ENCODE results near the gene WNT3. TPM values are rescaled to one million over a fixed set of nuclear protein-coding genes. Genes with fewer than 3 reads are reported as not detected.
A peak's percentile ranks its signal among the peaks of the same experiment; 100 is the strongest.

Gene WNT3
- total RNA-seq, 6 experiments from 2014 or later: 2.1 to 3.5 (median 3.2) TPM

DNA sequence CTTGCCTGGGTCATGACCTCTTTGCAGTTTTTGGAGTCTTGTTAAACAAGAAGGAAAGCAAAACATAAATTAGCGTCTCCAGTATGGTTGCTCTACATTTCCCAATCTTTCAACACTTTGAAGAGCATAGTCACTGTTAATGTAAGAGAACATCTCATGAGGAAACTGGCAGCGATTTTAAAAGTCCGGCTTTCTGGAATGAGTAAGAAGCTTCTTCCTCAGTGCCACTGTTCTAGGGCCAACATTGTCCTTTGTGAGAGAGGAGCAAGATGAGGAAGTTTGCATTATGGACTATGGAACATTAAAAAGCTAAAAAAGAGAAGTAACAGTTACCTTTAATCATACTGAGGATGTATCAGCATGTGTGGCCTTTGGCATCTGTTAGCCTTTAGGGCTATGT is 73.1 kb downstream of the WNT3 start:
- peaks cover 20% of the 10 kb centered on the region for H3K36me3 Mint-ChIP-seq (ENCODE audit: low read depth)
- TF ChIP-seq, protein P1, sequence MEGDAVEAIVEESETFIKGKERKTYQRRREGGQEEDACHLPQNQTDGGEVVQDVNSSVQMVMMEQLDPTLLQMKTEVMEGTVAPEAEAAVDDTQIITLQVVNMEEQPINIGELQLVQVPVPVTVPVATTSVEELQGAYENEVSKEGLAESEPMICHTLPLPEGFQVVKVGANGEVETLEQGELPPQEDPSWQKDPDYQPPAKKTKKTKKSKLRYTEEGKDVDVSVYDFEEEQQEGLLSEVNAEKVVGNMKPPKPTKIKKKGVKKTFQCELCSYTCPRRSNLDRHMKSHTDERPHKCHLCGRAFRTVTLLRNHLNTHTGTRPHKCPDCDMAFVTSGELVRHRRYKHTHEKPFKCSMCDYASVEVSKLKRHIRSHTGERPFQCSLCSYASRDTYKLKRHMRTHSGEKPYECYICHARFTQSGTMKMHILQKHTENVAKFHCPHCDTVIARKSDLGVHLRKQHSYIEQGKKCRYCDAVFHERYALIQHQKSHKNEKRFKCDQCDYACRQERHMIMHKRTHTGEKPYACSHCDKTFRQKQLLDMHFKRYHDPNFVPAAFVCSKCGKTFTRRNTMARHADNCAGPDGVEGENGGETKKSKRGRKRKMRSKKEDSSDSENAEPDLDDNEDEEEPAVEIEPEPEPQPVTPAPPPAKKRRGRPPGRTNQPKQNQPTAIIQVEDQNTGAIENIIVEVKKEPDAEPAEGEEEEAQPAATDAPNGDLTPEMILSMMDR (IDR thresholded peaks at IDR 0.05): no peak
- no peak overlapping the region for H3K27ac Mint-ChIP-seq
- H3K4me3 Mint-ChIP-seq: no peak overlapping the region
- peaks cover 2% of the 10 kb centered on the region; the same call in 1 of the 2 replicates for H3K27me3 Mint-ChIP-seq (ENCODE audit: insufficient read depth)
- DNase-seq: no peak
- no peaks in the 10 kb centered on the region for H3K9me3 Mint-ChIP-seq
- H3K4me1 Mint-ChIP-seq (ENCODE audit: low read depth): peaks cover 73% of the 10 kb centered on the region

DNA sequence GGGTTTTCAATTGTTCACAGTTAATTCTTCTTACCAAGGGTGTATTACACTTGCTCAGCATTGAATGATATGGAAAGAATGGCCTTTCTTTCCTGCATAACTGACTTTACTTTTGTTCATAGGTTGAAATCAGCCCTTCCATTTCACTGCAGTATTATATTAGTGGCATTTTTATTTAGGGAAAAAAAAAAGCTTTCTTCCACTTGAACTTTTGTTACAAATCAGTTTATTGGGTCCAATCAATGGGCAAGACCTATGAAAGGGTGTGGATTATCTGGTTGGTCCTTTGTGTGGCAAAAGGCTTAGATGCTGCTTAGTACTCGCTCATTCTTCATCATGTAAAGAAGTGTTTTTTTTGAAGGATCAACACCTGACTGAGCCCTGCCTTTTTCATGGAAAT is 74.1 kb downstream of the WNT3 start:
- H3K27ac Mint-ChIP-seq: no peak overlapping the region
- H3K36me3 Mint-ChIP-seq (ENCODE audit: low read depth): peaks cover 20% of the 10 kb centered on the region
- no peaks in the 10 kb centered on the region for H3K9me3 Mint-ChIP-seq
- no peak for DNase-seq
- H3K4me1 Mint-ChIP-seq (ENCODE audit: low read depth): peaks cover 81% of the 10 kb centered on the region
- TF ChIP-seq, protein P1 (IDR thresholded peaks at IDR 0.05): no peak
- H3K27me3 Mint-ChIP-seq (ENCODE audit: insufficient read depth): peaks cover 2% of the 10 kb centered on the region; the same call in 1 of the 2 replicates
- no peak overlapping the region for H3K4me3 Mint-ChIP-seq

DNA sequence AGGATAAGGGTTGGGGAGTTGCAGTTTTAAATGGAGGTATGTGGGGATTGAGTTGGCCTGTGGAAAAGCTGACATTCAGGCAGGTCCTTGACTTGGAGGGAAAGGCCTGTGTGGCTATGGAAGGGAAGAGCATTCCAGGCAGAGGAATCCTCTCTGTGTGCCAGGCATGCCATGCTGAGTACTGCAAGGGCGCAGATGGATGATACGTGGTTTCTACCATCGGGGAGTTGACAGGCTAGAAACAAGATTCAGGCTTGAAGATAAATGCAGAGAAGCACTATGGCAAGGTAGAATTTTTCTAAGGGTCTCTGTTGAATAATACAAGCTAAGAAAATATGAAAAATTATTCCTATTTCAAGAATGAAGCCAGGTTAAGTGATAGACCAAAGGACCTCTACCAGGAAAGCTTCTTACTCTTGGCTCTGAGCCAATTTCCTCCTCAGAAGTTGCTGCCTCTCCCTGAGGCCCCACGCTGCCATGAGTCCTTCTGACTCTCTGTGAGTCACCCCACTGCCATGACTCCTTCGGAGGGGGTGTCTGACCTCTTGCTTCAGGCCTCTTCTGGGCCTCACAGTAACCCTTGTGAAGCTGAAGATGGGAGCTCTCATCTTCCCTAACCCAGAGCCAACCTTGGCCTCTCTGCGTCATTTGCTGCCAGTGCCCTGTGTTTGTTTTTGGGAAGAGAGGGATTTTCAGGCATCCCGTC is 75.8 kb downstream of the WNT3 start:
- H3K27ac Mint-ChIP-seq: peak overlapping the region; percentile 89
- H3K4me1 Mint-ChIP-seq (ENCODE audit: low read depth): peaks cover 83% of the 10 kb centered on the region
- H3K4me3 Mint-ChIP-seq: peak overlapping the region; percentile 58
- H3K9me3 Mint-ChIP-seq: no peaks in the 10 kb centered on the region
- peaks cover 19% of the 10 kb centered on the region for H3K36me3 Mint-ChIP-seq (ENCODE audit: low read depth)
- TF ChIP-seq, protein P1 (IDR thresholded peaks at IDR 0.05): no peak
- DNase-seq: peak; percentile 90
- H3K27me3 Mint-ChIP-seq (ENCODE audit: insufficient read depth): peaks cover 2% of the 10 kb centered on the region; the same call in 1 of the 2 replicates

DNA sequence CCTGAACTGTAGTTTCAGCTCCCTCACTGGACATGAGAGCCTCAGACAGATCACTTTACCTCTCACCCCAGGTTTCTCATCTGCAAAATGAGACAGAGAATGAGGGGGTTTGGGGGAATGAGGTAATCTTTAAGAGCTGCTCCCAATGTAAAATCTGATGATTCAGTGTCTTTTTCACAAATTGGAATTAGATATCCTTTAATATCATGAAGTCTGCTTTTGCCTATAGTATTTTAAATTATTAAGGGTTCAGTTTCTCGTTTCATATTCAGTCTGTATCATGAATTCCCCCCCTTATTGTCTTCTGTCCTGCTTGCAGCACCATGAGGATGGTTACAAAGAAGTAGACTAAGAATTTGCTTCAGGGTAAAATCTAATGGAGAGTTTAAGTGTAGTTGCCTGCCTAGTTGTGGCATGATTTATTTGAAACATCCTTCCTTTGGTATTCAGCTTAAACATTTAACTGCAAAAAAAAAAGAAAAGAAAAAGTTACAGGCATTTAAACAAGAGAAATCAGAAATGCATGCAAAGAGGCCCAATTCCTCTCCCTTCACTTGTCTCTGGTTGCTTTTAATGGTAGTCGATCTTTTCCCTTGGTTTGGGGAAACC is 77.3 kb downstream of the WNT3 start:
- Mint-ChIP-seq H3K4me1 (ENCODE audit: low read depth) (peaks cover 76% of the 10 kb centered on the region), H3K4me3 (peak overlapping the region; percentile 39), H3K27ac (peak overlapping the region; percentile 89), H3K27me3 (ENCODE audit: insufficient read depth) (peaks cover 2% of the 10 kb centered on the region; the same call in 1 of the 2 replicates), H3K9me3 (no peaks in the 10 kb centered on the region), H3K36me3 (ENCODE audit: low read depth) (peaks cover 7% of the 10 kb centered on the region)
- peak; percentile 26 for DNase-seq
- TF ChIP-seq, protein P1 (IDR thresholded peaks at IDR 0.05): no peak

DNA sequence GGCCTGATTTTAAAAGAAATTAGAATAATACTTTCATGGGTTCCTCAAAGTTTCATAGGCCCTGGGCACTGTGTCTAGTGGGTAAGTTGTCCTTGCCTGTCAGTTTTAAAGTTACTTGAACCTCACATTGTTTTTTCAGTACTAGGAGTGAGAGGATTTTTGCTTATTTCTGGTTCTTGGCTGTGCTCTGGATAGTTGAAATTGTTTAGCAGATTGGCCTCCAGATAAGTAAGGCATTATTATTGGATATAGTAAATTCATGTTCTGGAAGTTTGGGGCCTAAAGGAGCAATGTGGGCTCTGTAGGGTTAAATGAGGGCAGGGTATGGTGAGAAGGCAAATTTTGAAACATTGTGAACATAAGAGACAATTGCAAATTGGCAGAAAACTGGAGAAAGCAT is 78.5 kb downstream of the WNT3 start:
- H3K4me1 Mint-ChIP-seq (ENCODE audit: low read depth): peaks cover 69% of the 10 kb centered on the region
- peak; percentile 13 for DNase-seq
- no peaks in the 10 kb centered on the region; the same call in none of the 2 replicates for H3K36me3 Mint-ChIP-seq (ENCODE audit: low read depth)
- TF ChIP-seq, protein P1 (IDR thresholded peaks at IDR 0.05): no peak
- H3K27me3 Mint-ChIP-seq (ENCODE audit: insufficient read depth): peaks cover 4% of the 10 kb centered on the region; the same call in 1 of the 2 replicates
- H3K9me3 Mint-ChIP-seq: no peaks in the 10 kb centered on the region
- H3K27ac Mint-ChIP-seq: peak overlapping the region; percentile 25
- peak overlapping the region; percentile 4 for H3K4me3 Mint-ChIP-seq

Data from HFFc6 (cell line).